Measurements from ENCODE around the gene TMEM212.

Gene TMEM212

GRCh38 chr3:171806200-171807128 lies 36.7 kb upstream of the TMEM212 start:
- Histone ChIP-seq H3K27ac (ENCODE audit: low read length) (peak overlapping the region; percentile 63), H3K4me3 (ENCODE audit: low read depth in 1 of 2, low read length in 2 of 2) (no peak overlapping the region), H3K4me1 (ENCODE audit: control insufficient read depth in 1 of 2, insufficient read depth in 2 of 2, low read length in 2 of 2) (peaks cover 8 to 20% of the 10 kb centered on the region in 2 donors), H3K9me3 (ENCODE audit: control insufficient read depth in 1 of 2, low read length in 2 of 2) (no peaks in the 10 kb centered on the region), H3K27me3 (ENCODE audit: low read depth, low read length) (no peaks in the 10 kb centered on the region), H3K36me3 (ENCODE audit: control insufficient read depth in 1 of 2, insufficient read depth in 2 of 2, low read length in 2 of 2) (peaks cover 0 to 7% of the 10 kb centered on the region in 2 donors)

GRCh38 chr3:171807129-171807675 lies 35.9 kb upstream of the TMEM212 start:
- Histone ChIP-seq H3K4me1 (ENCODE audit: control insufficient read depth in 1 of 2, insufficient read depth in 2 of 2, low read length in 2 of 2) (peaks cover 6 to 15% of the 10 kb centered on the region in 2 donors), H3K27ac (ENCODE audit: low read length) (peak overlapping the region; percentile 63), H3K27me3 (ENCODE audit: low read depth, low read length) (no peaks in the 10 kb centered on the region), H3K4me3 (ENCODE audit: low read depth in 1 of 2, low read length in 2 of 2) (no peak overlapping the region), H3K36me3 (ENCODE audit: control insufficient read depth in 1 of 2, insufficient read depth in 2 of 2, low read length in 2 of 2) (peaks cover 0 to 7% of the 10 kb centered on the region in 2 donors), H3K9me3 (ENCODE audit: control insufficient read depth in 1 of 2, low read length in 2 of 2) (no peaks in the 10 kb centered on the region)

DNA sequence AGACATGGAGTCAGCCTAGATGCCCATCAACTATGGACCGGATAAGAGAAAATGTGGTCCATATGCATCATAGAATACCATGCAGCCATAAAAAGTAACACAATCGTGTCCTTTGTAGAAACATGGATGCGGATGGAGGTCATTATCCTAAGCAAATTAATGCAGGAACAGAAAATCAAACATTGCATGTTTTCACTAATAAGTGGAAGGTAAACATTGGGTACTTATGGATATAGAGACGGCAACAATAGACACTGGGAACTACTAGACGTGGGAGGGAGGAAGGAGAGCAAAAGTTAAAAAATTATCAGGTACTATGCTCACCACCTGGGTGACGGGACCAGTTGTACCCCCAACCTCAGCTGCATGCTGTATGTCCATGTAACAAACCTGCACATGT lies 35.3 kb upstream of the TMEM212 start:
- H3K9me3 ChIP-seq (ENCODE audit: control insufficient read depth in 1 of 2, low read length in 2 of 2): no peaks in the 10 kb centered on the region
- H3K27ac ChIP-seq (ENCODE audit: low read length): no peak overlapping the region
- no peak overlapping the region for H3K4me3 ChIP-seq (ENCODE audit: low read depth in 1 of 2, low read length in 2 of 2)
- H3K4me1 ChIP-seq (ENCODE audit: control insufficient read depth in 1 of 2, insufficient read depth in 2 of 2, low read length in 2 of 2): peaks cover 4 to 13% of the 10 kb centered on the region in 2 donors
- peaks cover 0 to 7% of the 10 kb centered on the region in 2 donors for H3K36me3 ChIP-seq (ENCODE audit: control insufficient read depth in 1 of 2, insufficient read depth in 2 of 2, low read length in 2 of 2)
- H3K27me3 ChIP-seq (ENCODE audit: low read depth, low read length): no peaks in the 10 kb centered on the region

GRCh38 chr3:171809611-171809860 lies 33.6 kb upstream of the TMEM212 start:
- H3K4me1 ChIP-seq (ENCODE audit: control insufficient read depth in 1 of 2, insufficient read depth in 2 of 2, low read length in 2 of 2): peaks cover 4 to 13% of the 10 kb centered on the region in 2 donors
- H3K4me3 ChIP-seq (ENCODE audit: low read depth in 1 of 2, low read length in 2 of 2): peak overlapping the region; percentile 74 to 79
- no peaks in the 10 kb centered on the region for H3K27me3 ChIP-seq (ENCODE audit: low read depth, low read length)
- no peaks in the 10 kb centered on the region for H3K9me3 ChIP-seq (ENCODE audit: control insufficient read depth in 1 of 2, low read length in 2 of 2)
- H3K27ac ChIP-seq (ENCODE audit: low read length): peak overlapping the region; percentile 83
- peaks cover 0 to 7% of the 10 kb centered on the region in 2 donors for H3K36me3 ChIP-seq (ENCODE audit: control insufficient read depth in 1 of 2, insufficient read depth in 2 of 2, low read length in 2 of 2)

- Histone ChIP-seq H3K4me3 (ENCODE audit: low read depth in 1 of 2, low read length in 2 of 2) (peak within 1 kb of the TSS; percentile 74 to 79), H3K36me3 (ENCODE audit: control insufficient read depth in 1 of 2, insufficient read depth in 2 of 2, low read length in 2 of 2) (peaks cover 0 to 7% of the 10 kb centered on the region in 2 donors), H3K27me3 (ENCODE audit: low read depth, low read length) (no peaks in the 10 kb centered on the region), H3K4me1 (ENCODE audit: control insufficient read depth in 1 of 2, insufficient read depth in 2 of 2, low read length in 2 of 2) (peaks cover 4 to 13% of the 10 kb centered on the region in 2 donors), H3K27ac (ENCODE audit: low read length) (peak within 1 kb of the TSS; percentile 91), H3K9me3 (ENCODE audit: control insufficient read depth in 1 of 2, low read length in 2 of 2) (no peaks in the 10 kb centered on the region)
These were observed 33.1 kb upstream of the TMEM212 start, which contains the start of gene PLD1 for GRCh38 chr3:171809861-171810628. TSS of gene PLD1 (minus strand) at chr3:171810483. CDS start at chr3:171738051, 72,432 bp downstream.

- Histone ChIP-seq H3K4me1 (ENCODE audit: control insufficient read depth in 1 of 2, insufficient read depth in 2 of 2, low read length in 2 of 2) (peaks cover 4 to 13% of the 10 kb centered on the region in 2 donors), H3K36me3 (ENCODE audit: control insufficient read depth in 1 of 2, insufficient read depth in 2 of 2, low read length in 2 of 2) (peaks cover 0 to 7% of the 10 kb centered on the region in 2 donors), H3K4me3 (ENCODE audit: low read depth in 1 of 2, low read length in 2 of 2) (peak overlapping the region; percentile 74 to 79), H3K27me3 (ENCODE audit: low read depth, low read length) (no peaks in the 10 kb centered on the region), H3K27ac (ENCODE audit: low read length) (peak overlapping the region; percentile 91), H3K9me3 (ENCODE audit: control insufficient read depth in 1 of 2, low read length in 2 of 2) (no peaks in the 10 kb centered on the region)
These were observed 32.4 kb upstream of the TMEM212 start for GRCh38 chr3:171810629-171811294.

DNA sequence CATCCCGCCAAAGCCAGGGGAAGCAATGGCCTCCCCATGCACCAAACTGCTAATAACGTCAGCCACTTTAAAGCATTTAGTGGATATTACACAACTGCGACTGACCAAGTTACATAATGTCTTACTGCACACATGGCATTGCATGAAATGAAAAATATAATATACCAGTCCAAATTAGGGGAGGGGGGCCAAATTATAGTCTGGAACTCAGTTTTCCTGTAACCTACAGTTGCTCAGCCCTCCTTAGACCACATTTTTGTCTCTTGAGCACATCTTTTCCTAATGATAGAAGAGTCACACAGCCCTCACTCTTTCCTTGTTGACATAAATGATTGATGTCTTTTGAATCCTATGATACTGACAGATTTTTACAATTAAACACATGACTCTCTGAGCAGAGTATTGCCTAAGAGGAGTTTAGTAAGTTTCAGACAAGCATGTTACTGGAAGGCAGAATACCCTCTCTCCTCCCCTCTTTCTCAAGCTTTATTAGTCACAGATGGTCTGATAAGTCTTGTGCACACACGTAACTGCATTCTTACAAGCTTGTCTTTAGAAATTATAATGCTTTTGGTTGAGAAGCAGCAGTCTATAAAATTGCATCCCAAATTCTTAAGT lies 31.7 kb upstream of the TMEM212 start:
- H3K27me3 ChIP-seq (ENCODE audit: low read depth, low read length): no peaks in the 10 kb centered on the region
- peaks cover 4 to 14% of the 10 kb centered on the region in 2 donors for H3K4me1 ChIP-seq (ENCODE audit: control insufficient read depth in 1 of 2, insufficient read depth in 2 of 2, low read length in 2 of 2)
- peaks cover 0 to 7% of the 10 kb centered on the region in 2 donors for H3K36me3 ChIP-seq (ENCODE audit: control insufficient read depth in 1 of 2, insufficient read depth in 2 of 2, low read length in 2 of 2)
- no peaks in the 10 kb centered on the region for H3K9me3 ChIP-seq (ENCODE audit: control insufficient read depth in 1 of 2, low read length in 2 of 2)
- no peak overlapping the region for H3K4me3 ChIP-seq (ENCODE audit: low read depth in 1 of 2, low read length in 2 of 2)
- peak overlapping the region; percentile 91 for H3K27ac ChIP-seq (ENCODE audit: low read length)

- no peaks in the 10 kb centered on the region for H3K9me3 ChIP-seq (ENCODE audit: control insufficient read depth in 1 of 2, low read length in 2 of 2)
- H3K4me1 ChIP-seq (ENCODE audit: control insufficient read depth in 1 of 2, insufficient read depth in 2 of 2, low read length in 2 of 2): peaks cover 4 to 17% of the 10 kb centered on the region in 2 donors
- peaks cover 0 to 7% of the 10 kb centered on the region in 2 donors for H3K36me3 ChIP-seq (ENCODE audit: control insufficient read depth in 1 of 2, insufficient read depth in 2 of 2, low read length in 2 of 2)
- no peaks in the 10 kb centered on the region for H3K27me3 ChIP-seq (ENCODE audit: low read depth, low read length)
- no peak overlapping the region for H3K4me3 ChIP-seq (ENCODE audit: low read depth in 1 of 2, low read length in 2 of 2)
- no peak overlapping the region for H3K27ac ChIP-seq (ENCODE audit: low read length)
These were observed 31.2 kb upstream of the TMEM212 start for GRCh38 chr3:171811913-171812335.

GRCh38 chr3:171812811-171813210 lies 30.3 kb upstream of the TMEM212 start:
- Histone ChIP-seq H3K4me1 (ENCODE audit: control insufficient read depth in 1 of 2, insufficient read depth in 2 of 2, low read length in 2 of 2) (peaks cover 4 to 17% of the 10 kb centered on the region in 2 donors), H3K27me3 (ENCODE audit: low read depth, low read length) (no peaks in the 10 kb centered on the region)

DNA sequence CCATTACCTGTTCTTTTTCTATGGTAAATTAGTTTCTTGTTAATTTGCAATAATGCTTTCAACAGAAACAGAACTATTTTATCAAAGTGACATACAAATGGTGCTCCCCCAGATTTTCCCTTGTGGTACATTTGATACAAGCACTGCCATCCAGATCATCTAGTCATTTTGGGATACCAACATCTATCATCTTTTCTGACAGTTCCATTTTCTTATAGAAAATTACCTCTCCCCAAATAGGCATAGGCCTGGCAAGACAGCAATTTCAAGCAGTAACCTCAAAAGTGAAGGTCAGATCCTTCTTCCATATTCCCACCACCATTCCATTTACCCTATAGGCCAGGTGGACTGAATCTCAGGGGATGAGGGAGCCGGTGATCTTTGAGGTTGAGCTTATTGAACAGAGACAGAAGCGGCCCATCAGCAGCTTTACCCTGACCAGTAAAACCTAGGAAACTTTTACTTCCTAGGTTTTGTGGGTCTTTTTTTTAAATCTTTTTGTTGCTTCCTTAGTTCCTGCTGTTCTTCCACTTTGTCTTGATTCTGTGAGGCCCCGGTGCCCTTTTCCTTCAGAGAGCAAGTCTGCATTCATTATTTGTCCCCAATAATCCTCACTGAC lies 29.8 kb upstream of the TMEM212 start:
- Histone ChIP-seq H3K9me3 (ENCODE audit: control insufficient read depth in 1 of 2, low read length in 2 of 2) (no peaks in the 10 kb centered on the region), H3K4me3 (ENCODE audit: low read depth in 1 of 2, low read length in 2 of 2) (no peak overlapping the region), H3K4me1 (ENCODE audit: control insufficient read depth in 1 of 2, insufficient read depth in 2 of 2, low read length in 2 of 2) (peaks cover 4 to 17% of the 10 kb centered on the region in 2 donors), H3K27me3 (ENCODE audit: low read depth, low read length) (no peaks in the 10 kb centered on the region), H3K27ac (ENCODE audit: low read length) (peak overlapping the region; percentile 47), H3K36me3 (ENCODE audit: control insufficient read depth in 1 of 2, insufficient read depth in 2 of 2, low read length in 2 of 2) (peaks cover 0 to 7% of the 10 kb centered on the region in 2 donors)

More at GRCh38 chr3:171812811-171813210, 30.3 kb upstream of the TMEM212 start:
- Histone ChIP-seq H3K9me3 (ENCODE audit: control insufficient read depth in 1 of 2, low read length in 2 of 2) (no peaks in the 10 kb centered on the region), H3K27ac (ENCODE audit: low read length) (no peak overlapping the region), H3K36me3 (ENCODE audit: control insufficient read depth in 1 of 2, insufficient read depth in 2 of 2, low read length in 2 of 2) (peaks cover 0 to 7% of the 10 kb centered on the region in 2 donors), H3K4me3 (ENCODE audit: low read depth in 1 of 2, low read length in 2 of 2) (no peak overlapping the region)
